Activated naive CD4-positive, alpha-beta T cell treated with anti-CD3 and anti-CD28 coated beads, Interleukin-2, amount 50 U/mL, for 72 hours (primary cell): ENCODE results near the gene NCBP3. TPM values are rescaled to one million over a fixed set of nuclear protein-coding genes. Genes with fewer than 3 reads are reported as not detected.

Source experiments
- ATAC-seq, 2 donors: fragments of 150-1000 bp; cut with Tn5 transposase; 2 replicates each; pipeline ENCODE4 v1.10.0; 2021; ENCODE audit warnings: mild to moderate bottlenecking in 2 of 2, moderate library complexity in 2 of 2
- DNase-seq, 2 donors: peaks; one replicate each; pipeline ENCODE4 v3.0.0; 2021 to 2022; ENCODE audit warnings: low spot score in 2 of 2
- H3K27ac Mint-ChIP-seq, 2 donors: one replicate each; pipeline ENCODE4 v1.8.0; 2022; ENCODE audit warnings: mild to moderate bottlenecking in 2 of 2, mixed read lengths in 2 of 2
- H3K36me3 Mint-ChIP-seq, 2 donors: one replicate each; pipeline ENCODE4 v1.8.0; 2022; ENCODE audit warnings: mixed read lengths in 2 of 2
- H3K9me3 Mint-ChIP-seq, 2 donors: one replicate each; pipeline ENCODE4 v1.8.0; 2022; ENCODE audit warnings: mixed read lengths in 2 of 2
- total RNA-seq, 2 donors: library from RNA; stranded (reverse); gene quantifications; one replicate each; pipeline ENCODE4 v1.2.3, GENCODE V29; 2022

The NCBP3 gene
- total RNA-seq, 2 donors from 2014 or later, result 35.4 to 44.4 TPM

DNA sequence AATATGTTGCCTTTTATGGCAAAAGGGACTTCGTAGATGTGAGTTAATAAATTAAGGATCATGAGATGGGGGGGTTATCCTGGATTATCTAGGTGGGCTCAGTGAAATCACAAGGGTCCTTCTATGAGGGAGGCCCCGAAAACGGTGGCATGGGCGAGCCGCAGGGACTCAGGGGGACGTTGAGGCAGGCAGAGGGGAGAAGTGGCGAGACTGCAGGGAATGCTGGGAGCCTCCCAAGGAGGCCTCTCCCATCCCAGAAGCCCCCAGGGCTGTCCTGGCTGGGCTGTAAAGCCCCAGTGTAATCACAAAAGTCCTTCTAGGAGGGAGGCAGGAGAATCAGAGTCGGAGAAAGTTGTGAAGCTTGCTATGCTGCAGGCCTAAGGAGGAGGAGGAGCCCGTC is 80.1 kb downstream of the NCBP3 start:
- Mint-ChIP-seq H3K27ac (peak overlapping the region in 1 of 2 donors; percentile 69), H3K9me3 (peaks cover 0 to 2% of the 10 kb centered on the region in 2 donors), H3K36me3 (peaks cover 4 to 5% of the 10 kb centered on the region in 2 donors)
- DNase-seq (no peak), ATAC-seq (no peak)

DNA sequence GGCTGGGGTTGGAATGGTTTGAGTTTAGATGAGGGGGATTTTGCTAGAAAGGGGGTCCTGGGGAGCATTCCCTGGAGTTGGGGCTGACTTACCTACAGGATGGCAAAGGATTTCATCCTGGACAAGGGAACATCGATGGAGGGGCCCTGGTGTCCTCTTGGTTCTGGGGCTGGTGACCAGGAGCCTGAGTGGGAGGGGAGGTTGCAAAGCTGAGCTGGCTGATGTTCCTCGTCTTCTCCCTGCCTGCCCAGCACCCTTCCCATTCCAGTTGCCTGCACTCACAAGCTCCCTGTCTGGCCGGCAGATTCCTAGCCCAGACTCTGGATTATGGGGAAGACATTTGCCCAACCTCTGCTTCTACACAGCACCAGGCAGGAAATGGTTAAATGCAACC is 82.3 kb downstream of the NCBP3 start:
- ATAC-seq, result no peak
- H3K27ac Mint-ChIP-seq, result peak overlapping the region; percentile 81 to 92
- DNase-seq, result no peak
- peaks cover 0 to 13% of the 10 kb centered on the region in 2 donors for H3K9me3 Mint-ChIP-seq
- H3K36me3 Mint-ChIP-seq, result peaks cover 11 to 22% of the 10 kb centered on the region in 2 donors

DNA sequence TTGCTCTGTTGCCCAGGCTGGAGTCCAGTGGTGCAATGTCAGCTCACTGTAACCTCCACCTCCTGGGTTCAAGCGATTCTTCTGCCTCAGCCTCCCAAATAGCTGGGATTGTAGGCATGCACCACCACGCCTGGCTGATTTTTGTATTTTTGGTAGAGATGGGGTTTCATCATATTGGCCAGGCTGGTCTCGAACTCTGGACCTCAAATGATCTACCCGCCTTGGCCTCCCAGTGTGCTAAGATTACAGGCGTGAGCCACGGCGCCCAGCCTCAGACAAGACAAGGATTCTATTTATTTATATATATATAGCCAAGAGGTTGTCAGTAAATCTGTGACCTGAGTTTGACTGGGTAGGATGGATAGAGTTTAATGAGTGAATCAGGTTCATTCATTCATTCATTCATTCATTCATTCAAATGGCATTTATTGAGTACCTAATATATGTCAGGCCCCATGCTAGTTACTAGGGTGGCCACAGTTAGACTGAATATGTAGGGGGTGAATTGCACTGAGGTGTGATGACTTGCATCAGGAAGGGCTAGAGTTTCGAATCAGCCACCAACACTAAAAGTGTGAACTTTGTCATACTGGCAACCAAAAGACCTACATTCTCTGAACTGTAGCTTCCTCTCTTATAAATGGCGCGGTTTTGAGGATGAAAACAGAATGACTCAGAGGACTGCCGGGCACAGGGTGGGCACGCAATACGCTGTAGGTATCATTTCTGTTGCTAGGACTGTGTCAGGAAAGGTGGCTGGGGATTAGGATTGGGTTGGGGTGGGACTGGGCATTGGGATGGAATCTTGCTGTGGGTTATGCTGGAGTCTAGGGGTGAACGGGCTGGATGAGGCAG is 82.9 kb downstream of the NCBP3 start:
- Mint-ChIP-seq H3K36me3 (peaks cover 11 to 22% of the 10 kb centered on the region in 2 donors), H3K9me3 (peaks cover 0 to 13% of the 10 kb centered on the region in 2 donors), H3K27ac (peak overlapping the region; percentile 81 to 92)
- ATAC-seq (peak; percentile 64 to 68), DNase-seq (peak in 1 of 2 donors; percentile 51)

GRCh38 chr17:3761918-3762380 is 84.1 kb downstream of the NCBP3 start:
- Mint-ChIP-seq H3K36me3 (peaks cover 7 to 22% of the 10 kb centered on the region in 2 donors), H3K9me3 (peaks cover 0 to 13% of the 10 kb centered on the region in 2 donors), H3K27ac (peak overlapping the region in 1 of 2 donors; percentile 92)
- no peak for DNase-seq
- ATAC-seq, result no peak

GRCh38 chr17:3761036-3761917 is 84.8 kb downstream of the NCBP3 start:
- ATAC-seq, result no peak
- Mint-ChIP-seq H3K27ac (no peak overlapping the region), H3K9me3 (peaks cover 0 to 13% of the 10 kb centered on the region in 2 donors), H3K36me3 (peaks cover 7 to 22% of the 10 kb centered on the region in 2 donors)
- no peak for DNase-seq

DNA sequence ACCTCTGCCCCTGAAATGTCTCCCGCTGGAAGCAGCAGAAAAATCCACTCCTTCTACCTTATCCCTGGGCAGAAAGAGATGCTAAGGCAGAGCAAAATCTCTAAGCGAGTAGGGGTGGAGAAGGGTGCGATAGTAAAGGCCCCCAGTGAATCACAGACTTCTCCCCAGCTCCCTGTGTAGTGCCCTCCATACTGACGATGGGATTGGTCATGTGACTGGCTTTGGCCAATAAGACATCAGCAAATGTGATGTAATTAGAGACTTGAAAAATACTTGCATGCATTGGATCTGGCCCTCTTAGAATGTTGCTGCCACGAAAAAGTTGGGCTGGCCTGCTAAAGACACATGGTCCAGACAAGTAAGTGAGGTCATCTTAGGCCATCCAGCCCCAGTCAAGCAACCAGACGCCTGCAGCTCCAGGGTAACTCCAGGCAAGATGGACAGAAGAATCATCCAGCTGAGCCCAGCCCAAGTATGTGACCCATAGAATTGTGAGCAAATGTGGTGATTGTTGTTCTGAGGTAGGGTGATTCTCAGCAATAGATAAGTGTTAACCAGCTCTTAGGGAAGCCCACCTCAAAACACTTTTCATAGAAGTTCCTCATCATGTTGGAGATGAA is 86.3 kb downstream of the NCBP3 start:
- Mint-ChIP-seq H3K27ac (no peak overlapping the region), H3K36me3 (peaks cover 7 to 22% of the 10 kb centered on the region in 2 donors), H3K9me3 (peaks cover 0 to 13% of the 10 kb centered on the region in 2 donors)
- ATAC-seq, result no peak
- no peak for DNase-seq

DNA sequence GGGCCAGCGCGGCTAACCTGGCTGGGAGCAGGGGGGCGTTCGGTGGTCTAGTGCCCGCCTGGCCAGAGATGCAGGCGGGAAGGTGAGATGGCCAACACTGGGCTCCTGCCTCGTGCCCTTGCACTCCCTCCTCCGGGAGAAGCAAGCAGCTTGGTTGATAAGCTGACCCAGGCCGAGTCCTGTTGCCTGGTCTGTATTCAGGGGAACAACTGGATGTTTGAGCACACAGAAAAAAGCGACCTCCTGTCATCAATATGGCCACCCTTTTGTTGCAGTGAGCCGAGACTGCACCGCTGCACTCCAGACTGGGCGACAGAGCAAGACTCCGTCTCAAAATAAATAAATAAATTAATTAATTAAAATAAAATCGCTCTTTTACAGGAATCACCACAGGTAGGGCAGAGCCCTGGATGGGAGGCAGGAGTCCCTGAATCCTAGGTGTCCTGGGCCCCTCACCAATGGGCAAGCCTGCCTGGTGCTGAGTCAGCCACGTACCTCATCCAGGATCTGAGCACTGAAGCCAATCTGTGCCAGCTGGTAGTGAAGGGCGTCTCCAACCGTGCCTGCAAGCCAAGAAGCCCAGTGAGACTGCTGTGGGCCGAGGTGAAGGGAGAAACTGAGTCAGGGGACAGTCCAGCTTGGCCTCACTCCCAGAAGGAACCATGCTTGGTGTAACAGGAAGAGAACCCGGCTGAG is 90.6 kb downstream of the NCBP3 start:
- ATAC-seq (no peak), DNase-seq (no peak)
- Mint-ChIP-seq H3K36me3 (peaks cover 7 to 14% of the 10 kb centered on the region in 2 donors), H3K9me3 (peaks cover 0 to 8% of the 10 kb centered on the region in 2 donors), H3K27ac (no peak overlapping the region)

DNA sequence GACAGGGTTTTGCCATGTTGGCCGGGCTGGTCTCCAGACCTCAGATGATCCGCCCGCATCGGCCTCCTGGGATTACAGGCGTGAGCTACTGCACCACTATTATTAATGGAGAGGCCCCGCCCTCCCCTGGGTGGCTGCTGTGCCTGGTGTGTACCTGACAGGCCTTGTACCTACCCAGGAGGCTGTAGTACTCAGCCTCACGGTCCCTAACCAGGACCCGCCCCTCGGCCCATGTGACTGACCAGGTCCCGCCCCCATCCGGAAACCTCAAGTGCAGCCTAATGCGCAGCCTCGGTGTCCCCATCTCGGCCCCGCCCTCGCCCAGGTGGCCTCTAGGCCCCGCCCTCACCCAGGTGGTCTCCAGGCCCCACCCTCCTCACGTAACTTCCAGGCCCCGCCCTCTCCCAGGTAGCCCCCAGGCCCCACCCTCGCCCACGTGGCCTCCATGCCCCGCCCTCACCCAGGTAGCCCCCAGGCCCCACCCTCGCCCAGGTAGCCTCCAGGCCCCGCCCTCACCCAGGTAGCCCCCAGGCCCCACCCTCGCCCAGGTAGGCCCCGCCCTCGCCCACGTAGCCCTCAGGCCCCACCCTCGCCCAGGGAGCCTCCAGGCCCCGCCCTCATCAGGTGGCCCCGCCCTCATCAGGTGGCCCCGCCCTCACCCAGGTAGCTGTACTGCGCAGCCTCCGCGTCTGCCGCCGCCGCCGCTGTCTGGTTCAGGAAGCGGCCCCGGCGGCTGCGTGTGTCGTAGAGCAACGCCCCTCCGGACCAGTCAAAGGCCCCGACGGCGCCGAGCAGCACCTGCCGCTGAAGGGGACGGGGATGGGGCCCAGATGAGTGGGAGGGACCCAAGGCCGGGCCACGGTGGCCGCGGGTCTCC is 91.3 kb downstream of the NCBP3 start:
- Mint-ChIP-seq H3K9me3 (peaks cover 0 to 3% of the 10 kb centered on the region in 2 donors), H3K36me3 (peaks cover 2 to 7% of the 10 kb centered on the region in 2 donors), H3K27ac (no peak overlapping the region)
- ATAC-seq (peak; percentile 74 to 86), DNase-seq (peak in 1 of 2 donors; percentile 67)

DNA sequence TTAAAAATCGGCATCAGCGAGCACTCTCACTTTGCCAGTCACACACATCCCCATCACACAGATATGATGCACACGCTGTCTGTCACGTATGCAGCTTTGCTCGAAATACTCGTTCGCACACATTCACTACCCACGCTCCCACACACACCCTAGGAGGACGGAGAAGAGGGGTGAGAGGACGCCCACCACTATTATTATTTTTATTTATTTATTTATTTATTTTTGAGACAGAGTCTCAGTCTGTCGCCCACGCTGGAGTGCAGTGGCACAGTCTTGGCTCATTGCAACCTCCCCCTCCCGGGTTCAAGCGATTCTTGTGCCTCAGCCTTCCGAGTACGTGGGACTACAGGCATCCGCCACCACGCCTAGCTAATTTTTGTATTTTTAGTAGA is 92.0 kb downstream of the NCBP3 start:
- DNase-seq, result no peak
- Mint-ChIP-seq H3K27ac (no peak overlapping the region), H3K36me3 (peaks cover 0 to under 1% of the 10 kb centered on the region in 2 donors), H3K9me3 (no peaks in the 10 kb centered on the region)
- ATAC-seq, result no peak

- no peaks in the 10 kb centered on the region for H3K9me3 Mint-ChIP-seq
- no peak for DNase-seq
Measured at GRCh38 chr17:3753624-3754023, 92.4 kb downstream of the NCBP3 start.

More at GRCh38 chr17:3753624-3754023, 92.4 kb downstream of the NCBP3 start:
- no peaks in the 10 kb centered on the region for H3K36me3 Mint-ChIP-seq
- no peak overlapping the region for H3K27ac Mint-ChIP-seq
- ATAC-seq, result no peak

Other genes with a start within 250 kb of the NCBP3 start
- 1 to 10 TPM; 1.7 to 4.7 TPM for gene TRPV1, start 236.8 kb downstream of the NCBP3 start, total RNA-seq
- 10 to 100 TPM in 1 of 2 donors, 1 to 10 TPM in 1; 8.5 to 13.6 TPM for gene SHPK, start 210.0 kb downstream of the NCBP3 start, total RNA-seq
- gene CTNS, start 209.5 kb downstream of the NCBP3 start, total RNA-seq, result 1 to 10 TPM; 4.9 to 8.7 TPM
- 10 to 100 TPM; 17.2 to 24.7 TPM for gene TAX1BP3, start 177.7 kb downstream of the NCBP3 start, total RNA-seq
- 10 to 100 TPM; 41.6 to 49.8 TPM for gene EMC6, start 177.4 kb downstream of the NCBP3 start, total RNA-seq
- gene P2RX5, start 150.1 kb downstream of the NCBP3 start, total RNA-seq, result 100 to 1,000 TPM in 1 of 2 donors, 10 to 100 TPM in 1; 82.9 to 120 TPM
- 10 to 100 TPM; 24.0 to 26.6 TPM for gene HASPIN, start 122.3 kb downstream of the NCBP3 start, total RNA-seq
- gene ITGAE, start 45.1 kb downstream of the NCBP3 start, total RNA-seq, result 10 to 100 TPM; 36.7 to 48.0 TPM
- gene CAMKK1, start 46.8 kb upstream of the NCBP3 start, total RNA-seq, result 1 to 10 TPM; 3.8 to 6.9 TPM
- gene P2RX1, start 70.2 kb upstream of the NCBP3 start, total RNA-seq, result 1 to 10 TPM in 1 of 2 donors, under 1 TPM in 1; 0.14 to 1.5 TPM
- gene ATP2A3, start 118.2 kb upstream of the NCBP3 start, total RNA-seq, result 100 to 1,000 TPM in 1 of 2 donors, 10 to 100 TPM in 1; 83.0 to 110 TPM